Measurements from ENCODE around the gene ANKRD40. TPM values are rescaled to one million over a fixed set of nuclear protein-coding genes. Genes with fewer than 3 reads are reported as not detected.
"Not testable (repeated sequence)": the region's sequence is repeated elsewhere in the genome, so short reads cannot be mapped to it uniquely, and the experiment has no call there.

The ANKRD40 gene
- total RNA-seq, 1 donor from 2014 or later, result 40.8 TPM

- no peaks in the 10 kb centered on the region for H3K9me3 Mint-ChIP-seq (ENCODE audit: unreplicated experiment)
- H3K27me3 Mint-ChIP-seq (ENCODE audit: unreplicated experiment), result no peaks in the 10 kb centered on the region
- no peak overlapping the region for H3K27ac Mint-ChIP-seq (ENCODE audit: unreplicated experiment)
- TF ChIP-seq CTCF (IDR thresholded peaks at IDR 0.05; ENCODE audit: partially characterized antibody, unreplicated experiment), result no peak
- no peak for DNase-seq
- H3K36me3 Mint-ChIP-seq (ENCODE audit: unreplicated experiment), result no peaks in the 10 kb centered on the region
- H3K4me1 Mint-ChIP-seq (ENCODE audit: low read depth, unreplicated experiment), result peaks cover 11% of the 10 kb centered on the region
- H3K4me3 Mint-ChIP-seq (ENCODE audit: unreplicated experiment), result no peak overlapping the region
These were observed 20.4 kb upstream of the ANKRD40 start for GRCh38 chr17:50728112-50728429.

DNA sequence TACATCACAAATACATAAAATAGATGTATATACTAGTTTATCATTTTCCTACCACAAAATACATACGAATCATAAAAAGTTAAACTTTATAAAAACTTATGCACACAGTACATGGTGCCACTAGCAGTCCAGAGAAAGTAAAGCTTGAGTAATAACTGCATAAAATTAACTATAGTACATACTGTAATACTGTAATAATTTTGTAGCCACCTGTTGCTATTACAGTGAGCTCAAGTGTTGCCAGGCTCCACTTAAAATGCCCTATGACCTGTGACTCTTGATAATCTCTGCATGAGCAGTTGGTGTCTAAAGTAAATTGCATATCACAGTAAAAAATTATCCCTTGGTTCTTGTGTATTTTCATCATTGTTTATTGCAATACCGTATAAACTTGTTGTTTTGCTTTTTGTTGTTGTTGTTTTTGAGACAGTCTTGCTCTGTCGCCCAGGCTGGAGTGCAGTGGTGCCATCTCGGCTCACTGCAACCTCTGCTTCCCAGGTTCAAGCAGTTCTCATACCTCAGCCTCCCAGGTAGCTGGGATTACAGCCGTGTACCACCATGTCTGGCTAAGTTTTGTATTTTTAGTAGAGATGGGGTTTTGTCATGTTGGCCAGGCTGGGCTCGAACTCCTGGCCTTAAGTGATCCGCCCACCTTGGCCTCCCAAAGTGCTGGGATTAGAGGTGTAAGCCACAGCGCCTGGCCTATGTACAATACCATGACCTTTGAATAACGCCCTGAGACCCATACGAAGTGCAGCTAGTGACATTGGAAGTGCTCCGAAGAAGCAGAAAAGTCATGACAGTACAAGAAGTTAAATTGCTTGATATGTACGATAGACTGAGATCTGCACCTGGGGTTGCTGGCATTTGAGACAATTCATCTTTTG, 18.3 kb upstream of the ANKRD40 start:
- no peak for TF ChIP-seq CTCF (IDR thresholded peaks at IDR 0.05; ENCODE audit: partially characterized antibody, unreplicated experiment)
- Mint-ChIP-seq H3K9me3 (ENCODE audit: unreplicated experiment) (no peaks in the 10 kb centered on the region), H3K4me1 (ENCODE audit: low read depth, unreplicated experiment) (peaks cover 20% of the 10 kb centered on the region), H3K27ac (ENCODE audit: unreplicated experiment) (no peak overlapping the region), H3K36me3 (ENCODE audit: unreplicated experiment) (no peaks in the 10 kb centered on the region), H3K4me3 (ENCODE audit: unreplicated experiment) (no peak overlapping the region), H3K27me3 (ENCODE audit: unreplicated experiment) (no peaks in the 10 kb centered on the region)
- no peak for DNase-seq

DNA sequence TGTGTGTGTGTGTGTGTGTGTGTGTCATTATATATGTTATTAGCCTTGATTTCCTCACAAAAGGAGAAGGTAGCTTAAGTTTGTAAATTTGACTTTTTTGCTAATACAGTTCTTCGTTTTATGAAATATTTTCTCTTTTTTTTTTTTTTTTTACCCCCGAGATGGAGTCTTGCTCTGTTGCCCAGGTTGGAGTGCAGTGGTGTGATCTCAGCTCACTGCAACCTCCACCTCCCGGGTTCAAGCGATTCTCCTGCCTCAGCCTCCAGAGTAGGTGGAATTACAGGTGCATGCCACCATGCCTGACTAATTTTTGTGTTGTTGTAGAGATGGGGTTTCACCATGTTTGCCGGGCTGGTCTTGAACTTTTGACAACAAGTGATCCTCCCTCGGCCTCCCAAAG, 16.9 kb upstream of the ANKRD40 start:
- not testable (repeated sequence) for H3K36me3 Mint-ChIP-seq (ENCODE audit: unreplicated experiment); H3K4me3 Mint-ChIP-seq (ENCODE audit: unreplicated experiment); DNase-seq; H3K27me3 Mint-ChIP-seq (ENCODE audit: unreplicated experiment); H3K9me3 Mint-ChIP-seq (ENCODE audit: unreplicated experiment); H3K27ac Mint-ChIP-seq (ENCODE audit: unreplicated experiment)
- peaks cover 20% of the 10 kb centered on the region for H3K4me1 Mint-ChIP-seq (ENCODE audit: low read depth, unreplicated experiment)

GRCh38 chr17:50722746-50723145, 15.0 kb upstream of the ANKRD40 start:
- TF ChIP-seq CTCF (IDR thresholded peaks at IDR 0.05; ENCODE audit: partially characterized antibody, unreplicated experiment), result no peak
- no peaks in the 10 kb centered on the region for H3K9me3 Mint-ChIP-seq (ENCODE audit: unreplicated experiment)
- H3K4me1 Mint-ChIP-seq (ENCODE audit: low read depth, unreplicated experiment), result peaks cover 20% of the 10 kb centered on the region
- H3K27me3 Mint-ChIP-seq (ENCODE audit: unreplicated experiment), result no peaks in the 10 kb centered on the region
- H3K4me3 Mint-ChIP-seq (ENCODE audit: unreplicated experiment), result peak overlapping the region; percentile 91
- H3K27ac Mint-ChIP-seq (ENCODE audit: unreplicated experiment), result peak overlapping the region; percentile 36
- no peak for DNase-seq
- no peaks in the 10 kb centered on the region for H3K36me3 Mint-ChIP-seq (ENCODE audit: unreplicated experiment)

DNA sequence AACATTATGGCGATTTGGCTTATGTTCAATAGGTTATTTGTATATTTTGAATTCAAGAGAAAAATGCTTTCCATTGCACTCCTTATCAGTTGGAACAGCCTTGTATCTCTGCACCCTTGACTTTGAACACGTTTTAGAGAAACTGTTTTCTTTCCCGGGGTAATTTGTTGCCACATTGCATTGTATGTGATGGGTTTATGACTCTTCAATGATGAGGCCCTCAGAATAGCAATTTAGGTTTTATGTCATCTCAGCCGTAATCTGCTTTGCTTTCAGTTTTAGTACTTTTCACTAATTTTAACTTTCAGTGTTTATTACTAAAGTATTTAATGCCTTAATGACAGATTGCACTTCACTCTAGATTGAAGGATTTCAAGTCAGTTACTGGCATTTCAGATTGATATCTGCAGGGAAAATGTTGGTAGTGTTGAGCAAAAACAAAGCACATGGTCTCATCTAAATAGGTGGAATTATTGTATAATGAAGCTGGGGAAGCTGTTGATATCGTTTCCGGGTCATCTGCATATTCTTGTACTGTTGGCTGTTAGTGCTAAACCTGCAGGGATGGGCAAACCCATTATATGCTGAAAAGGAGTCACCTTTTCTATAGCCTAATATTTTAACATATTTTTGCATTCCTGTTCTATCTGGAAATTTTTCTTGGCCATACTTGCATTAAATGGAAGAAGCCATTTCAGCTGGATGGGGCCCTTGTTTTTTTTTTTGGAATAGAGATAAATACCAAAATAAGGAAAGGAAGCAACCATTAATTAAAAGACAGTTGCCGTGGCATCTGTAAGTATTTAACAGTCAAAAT, 13.7 kb upstream of the ANKRD40 start:
- H3K27ac Mint-ChIP-seq (ENCODE audit: unreplicated experiment), result peak overlapping the region; percentile 44
- DNase-seq, result no peak
- TF ChIP-seq CTCF (IDR thresholded peaks at IDR 0.05; ENCODE audit: partially characterized antibody, unreplicated experiment), result no peak

More for the DNA sequence above, 13.7 kb upstream of the ANKRD40 start:
- Mint-ChIP-seq H3K36me3 (ENCODE audit: unreplicated experiment) (no peaks in the 10 kb centered on the region), H3K4me3 (ENCODE audit: unreplicated experiment) (peak overlapping the region; percentile 91), H3K4me1 (ENCODE audit: low read depth, unreplicated experiment) (peaks cover 13% of the 10 kb centered on the region), H3K27me3 (ENCODE audit: unreplicated experiment) (no peaks in the 10 kb centered on the region), H3K9me3 (ENCODE audit: unreplicated experiment) (peaks cover 2% of the 10 kb centered on the region)

Measured in glutamatergic neuron (in vitro differentiated cells).